ENCODE data around the gene MAPK7. TPM values are rescaled to one million over a fixed set of nuclear protein-coding genes. Genes with fewer than 3 reads are reported as not detected.

Gene MAPK7
- total and polyA plus RNA-seq, 4 donors, result 10.6 to 28.9 (median 21.3) TPM

DNA sequence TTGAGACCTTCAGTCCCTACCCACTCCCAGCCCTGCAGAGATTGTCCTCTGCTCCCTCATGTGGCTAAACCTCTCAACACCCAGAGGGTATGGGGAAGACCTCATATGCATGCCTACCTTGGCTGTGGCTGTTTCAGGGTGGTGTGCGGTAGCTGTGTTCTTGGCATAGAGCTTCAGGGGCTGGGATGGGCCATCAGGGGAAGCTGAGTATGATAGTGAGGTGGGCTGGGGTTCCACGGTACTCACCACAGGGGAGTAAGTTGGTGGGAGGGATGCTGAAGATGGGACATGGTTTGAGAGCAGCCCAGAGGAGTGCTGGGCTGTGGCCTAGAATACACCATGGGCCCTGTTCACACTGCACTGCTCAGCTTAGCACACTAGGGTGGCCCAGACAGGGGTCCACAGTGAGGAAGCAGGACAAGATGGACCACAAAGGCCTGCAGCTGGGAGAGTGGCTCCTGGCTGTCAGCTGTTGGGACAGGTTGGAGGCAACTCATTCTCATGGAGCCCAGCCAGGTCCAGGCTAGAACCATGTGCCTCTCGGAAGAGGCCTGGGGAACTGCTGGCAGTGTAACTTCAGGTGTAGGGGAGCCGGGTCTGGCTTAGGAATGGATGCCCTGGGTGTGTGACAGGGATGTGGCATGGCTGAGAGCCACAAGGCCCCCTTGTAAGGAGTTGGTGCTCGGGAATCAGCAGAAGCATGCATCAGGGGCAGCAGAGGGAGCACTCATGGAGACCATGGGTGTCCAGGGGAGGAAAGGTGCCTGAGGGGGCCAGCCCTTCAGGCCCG is 5.6 kb downstream of the MAPK7 start:
- Histone ChIP-seq H3K27ac (ENCODE audit: low read depth, low read length) (peak overlapping the region; percentile 4), H3K27me3 (ENCODE audit: control insufficient read depth, insufficient read depth, low read length) (no peaks in the 10 kb centered on the region), H3K9me3 (ENCODE audit: control insufficient read depth, insufficient read depth, low read length) (no peaks in the 10 kb centered on the region), H3K36me3 (ENCODE audit: control insufficient read depth, insufficient read depth, low read length) (peaks cover 66% of the 10 kb centered on the region), H3K4me3 (ENCODE audit: low read depth, low read length) (no peak overlapping the region), H3K4me1 (ENCODE audit: control insufficient read depth, insufficient read depth, low read length) (peaks cover 65% of the 10 kb centered on the region)
- 93% methylated on average over 6 of the region's 6 CpGs for WGBS (ENCODE audit: insufficient coverage)
- no peak for DNase-seq (ENCODE audit: low read depth in 4 of 6, low spot score in 6 of 6)

DNA sequence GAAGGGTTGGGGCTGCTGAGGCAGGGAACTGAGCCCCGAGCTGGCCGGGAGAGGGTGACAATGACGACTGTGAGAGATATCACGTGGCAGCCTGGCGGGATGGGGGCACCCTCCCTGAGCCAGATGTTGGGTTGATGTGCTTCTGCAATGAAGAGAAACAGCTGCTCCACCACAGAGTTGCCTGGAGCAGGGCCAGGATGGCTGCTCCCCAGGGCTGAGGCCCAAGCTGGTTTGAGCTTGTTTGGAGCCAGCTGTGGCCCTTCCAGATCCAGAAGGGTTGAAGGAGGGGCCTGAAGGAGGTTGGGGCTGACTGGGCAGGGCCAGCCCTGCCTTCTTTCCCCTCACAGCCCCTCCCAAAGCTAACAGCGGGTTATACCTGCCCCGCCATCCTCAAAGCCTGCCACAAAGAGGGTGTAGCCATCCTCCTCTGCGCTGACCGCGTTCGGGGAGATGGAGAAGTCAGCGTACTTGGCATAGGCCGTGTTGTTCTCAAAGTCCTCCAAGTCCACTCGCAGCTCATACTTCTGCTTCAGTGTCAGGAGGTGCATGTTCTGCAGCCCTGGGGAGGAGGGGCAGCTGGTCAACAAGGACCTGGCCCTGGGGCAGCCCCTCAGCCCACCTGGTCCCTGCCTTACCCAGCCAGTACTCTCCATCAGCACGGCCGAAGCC is 6.6 kb downstream of the MAPK7 start:
- Histone ChIP-seq H3K4me3 (ENCODE audit: low read depth, low read length) (no peak overlapping the region), H3K4me1 (ENCODE audit: control insufficient read depth, insufficient read depth, low read length) (peaks cover 55% of the 10 kb centered on the region), H3K27ac (ENCODE audit: low read depth, low read length) (peak overlapping the region; percentile 4), H3K27me3 (ENCODE audit: control insufficient read depth, insufficient read depth, low read length) (no peaks in the 10 kb centered on the region), H3K9me3 (ENCODE audit: control insufficient read depth, insufficient read depth, low read length) (no peaks in the 10 kb centered on the region), H3K36me3 (ENCODE audit: control insufficient read depth, insufficient read depth, low read length) (peaks cover 58% of the 10 kb centered on the region)
- WGBS (ENCODE audit: insufficient coverage), result 62% methylated on average over 15 of the region's 16 CpGs
- peak in 2 of 6 donors; percentile 68 to 82 for DNase-seq (ENCODE audit: low read depth in 4 of 6, low spot score in 6 of 6)

GRCh38 chr17:19385521-19385983 is 7.3 kb downstream of the MAPK7 start:
- no peak overlapping the region for H3K27ac ChIP-seq (ENCODE audit: low read depth, low read length)
- H3K4me3 ChIP-seq (ENCODE audit: low read depth, low read length), result no peak overlapping the region
- no peak for DNase-seq (ENCODE audit: low read depth in 4 of 6, low spot score in 6 of 6)
- no peaks in the 10 kb centered on the region for H3K27me3 ChIP-seq (ENCODE audit: control insufficient read depth, insufficient read depth, low read length)
- peaks cover 52% of the 10 kb centered on the region for H3K36me3 ChIP-seq (ENCODE audit: control insufficient read depth, insufficient read depth, low read length)
- 92% methylated on average over 5 of the region's 9 CpGs for WGBS (ENCODE audit: insufficient coverage)
- peaks cover 55% of the 10 kb centered on the region for H3K4me1 ChIP-seq (ENCODE audit: control insufficient read depth, insufficient read depth, low read length)
- no peaks in the 10 kb centered on the region for H3K9me3 ChIP-seq (ENCODE audit: control insufficient read depth, insufficient read depth, low read length)

DNA sequence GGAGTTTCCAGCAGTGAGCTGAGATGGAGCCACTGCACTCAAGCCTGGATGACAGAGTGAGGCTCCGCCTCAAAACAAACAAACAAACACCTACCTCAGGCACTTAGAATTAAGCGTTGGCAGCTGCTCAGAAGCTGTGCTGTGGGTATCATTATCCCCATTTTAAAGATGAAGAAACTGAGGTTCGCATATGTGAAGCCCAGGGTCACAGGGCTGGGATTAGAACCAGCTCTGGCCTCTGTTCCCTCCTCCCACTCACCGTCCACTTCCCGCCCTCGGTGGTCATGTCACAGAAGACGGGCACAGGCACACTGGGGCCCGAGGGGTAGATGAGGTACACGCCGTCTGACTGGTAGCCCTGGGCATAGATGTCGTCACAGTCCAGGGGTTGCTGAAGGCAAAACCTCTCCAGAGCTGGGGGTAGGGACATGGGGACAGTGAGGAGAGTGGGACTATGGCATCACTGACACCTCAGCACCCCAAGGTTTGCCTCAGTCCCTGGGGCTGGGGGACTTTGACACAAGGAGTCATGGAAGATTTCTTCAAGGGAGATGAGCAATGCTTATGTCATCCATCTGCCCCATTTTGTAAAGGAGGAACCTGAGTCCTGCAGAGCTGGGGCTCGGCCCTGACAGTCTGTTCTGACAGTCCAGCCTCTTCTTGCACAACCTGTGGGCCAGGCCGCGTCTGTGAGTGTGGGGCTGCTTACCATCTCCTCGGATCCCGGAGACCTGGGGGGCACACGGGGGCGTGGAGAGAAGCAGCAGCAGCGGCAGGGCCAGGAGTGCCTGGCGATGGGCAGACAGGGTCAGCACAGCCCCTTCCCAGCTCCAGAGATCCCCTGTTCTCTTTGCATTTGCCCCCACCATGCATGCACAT is 8.0 kb downstream of the MAPK7 start:
- no peak for DNase-seq (ENCODE audit: low read depth in 4 of 6, low spot score in 6 of 6)
- Histone ChIP-seq H3K9me3 (ENCODE audit: control insufficient read depth, insufficient read depth, low read length) (no peaks in the 10 kb centered on the region), H3K4me3 (ENCODE audit: low read depth, low read length) (peak overlapping the region; percentile 26), H3K4me1 (ENCODE audit: control insufficient read depth, insufficient read depth, low read length) (peaks cover 55% of the 10 kb centered on the region), H3K27me3 (ENCODE audit: control insufficient read depth, insufficient read depth, low read length) (no peaks in the 10 kb centered on the region), H3K27ac (ENCODE audit: low read depth, low read length) (peak overlapping the region; percentile 71), H3K36me3 (ENCODE audit: control insufficient read depth, insufficient read depth, low read length) (peaks cover 44% of the 10 kb centered on the region)
- WGBS (ENCODE audit: insufficient coverage), result 44% methylated on average over 18 of the region's 20 CpGs

DNA sequence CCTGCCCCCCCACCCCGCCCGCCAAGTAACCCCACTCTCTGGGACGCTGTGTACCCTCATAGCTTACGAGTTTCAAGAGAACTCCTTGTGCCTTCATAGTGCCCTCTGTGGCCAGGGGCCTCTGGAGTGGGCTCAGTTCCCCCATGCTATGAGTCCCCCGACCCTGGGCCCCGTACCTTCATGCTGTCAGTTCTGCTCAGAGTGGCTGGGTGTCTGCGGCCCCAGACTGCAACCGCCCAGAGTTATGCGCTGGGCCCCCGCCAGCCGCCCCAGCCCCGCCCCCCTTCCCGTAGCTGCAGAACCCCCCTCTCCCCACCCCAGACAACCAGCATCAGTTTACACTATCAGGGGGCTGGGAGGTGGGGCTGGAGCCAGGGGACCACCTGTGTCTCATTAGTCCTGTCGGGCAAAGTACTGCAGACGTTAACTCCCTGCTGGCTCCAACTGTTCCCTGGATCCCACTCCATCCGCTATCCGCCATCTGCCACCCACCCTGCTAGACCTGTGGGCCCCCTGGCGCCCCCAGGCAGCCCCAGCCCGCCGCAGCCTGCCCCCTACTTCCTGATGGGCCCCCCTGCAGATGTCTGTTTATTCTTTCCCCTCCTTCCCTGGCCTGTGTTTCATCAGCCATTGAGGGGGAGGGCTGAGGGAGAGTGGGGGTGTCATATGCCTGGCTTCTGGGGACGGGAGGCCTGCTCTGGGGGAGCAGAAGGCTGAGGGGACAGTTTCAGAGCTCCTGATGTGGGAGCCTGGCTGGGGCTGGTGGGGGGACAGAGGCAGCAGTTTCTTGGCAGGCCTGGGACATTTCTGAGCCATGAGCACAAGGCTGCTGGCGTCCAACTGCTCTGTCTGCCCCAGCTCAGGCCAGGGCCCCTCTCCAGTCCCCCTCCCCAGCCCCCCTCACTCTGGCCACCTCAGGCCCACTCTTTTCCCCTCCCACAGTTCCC is 8.9 kb downstream of the MAPK7 start, which contains the start of gene MFAP4:
Gene MFAP4, minus strand, starts transcription at position 217 of the 947 bp plus-strand sequence. Its CDS starts 35 bp downstream, at position 182.
- 11% methylated on average over 14 of the region's 22 CpGs for WGBS (ENCODE audit: insufficient coverage)
- H3K4me3 ChIP-seq (ENCODE audit: low read depth, low read length), result peak within 1 kb of the TSS; percentile 26
- no peaks in the 10 kb centered on the region for H3K27me3 ChIP-seq (ENCODE audit: control insufficient read depth, insufficient read depth, low read length)
- peaks cover 35% of the 10 kb centered on the region for H3K36me3 ChIP-seq (ENCODE audit: control insufficient read depth, insufficient read depth, low read length)
- peak within 1 kb of the TSS; percentile 87 for H3K27ac ChIP-seq (ENCODE audit: low read depth, low read length)
- H3K4me1 ChIP-seq (ENCODE audit: control insufficient read depth, insufficient read depth, low read length), result peaks cover 51% of the 10 kb centered on the region
- H3K9me3 ChIP-seq (ENCODE audit: control insufficient read depth, insufficient read depth, low read length), result no peaks in the 10 kb centered on the region
- peak in 4 of 6 donors; percentile 53 to 92 (median 68) for DNase-seq (ENCODE audit: low read depth in 4 of 6, low spot score in 6 of 6)

GRCh38 chr17:19387921-19388521 is 9.7 kb downstream of the MAPK7 start:
- DNase-seq (ENCODE audit: low read depth in 4 of 6, low spot score in 6 of 6), result peak in 2 of 6 donors; percentile 35 to 84
- no peak overlapping the region for H3K4me3 ChIP-seq (ENCODE audit: low read depth, low read length)
- no peaks in the 10 kb centered on the region for H3K9me3 ChIP-seq (ENCODE audit: control insufficient read depth, insufficient read depth, low read length)
- peaks cover 44% of the 10 kb centered on the region for H3K4me1 ChIP-seq (ENCODE audit: control insufficient read depth, insufficient read depth, low read length)
- H3K27me3 ChIP-seq (ENCODE audit: control insufficient read depth, insufficient read depth, low read length), result no peaks in the 10 kb centered on the region
- H3K27ac ChIP-seq (ENCODE audit: low read depth, low read length), result peak overlapping the region; percentile 87
- peaks cover 27% of the 10 kb centered on the region for H3K36me3 ChIP-seq (ENCODE audit: control insufficient read depth, insufficient read depth, low read length)
- WGBS (ENCODE audit: insufficient coverage), result 67% methylated on average over 1 of the region's 2 CpGs

DNA sequence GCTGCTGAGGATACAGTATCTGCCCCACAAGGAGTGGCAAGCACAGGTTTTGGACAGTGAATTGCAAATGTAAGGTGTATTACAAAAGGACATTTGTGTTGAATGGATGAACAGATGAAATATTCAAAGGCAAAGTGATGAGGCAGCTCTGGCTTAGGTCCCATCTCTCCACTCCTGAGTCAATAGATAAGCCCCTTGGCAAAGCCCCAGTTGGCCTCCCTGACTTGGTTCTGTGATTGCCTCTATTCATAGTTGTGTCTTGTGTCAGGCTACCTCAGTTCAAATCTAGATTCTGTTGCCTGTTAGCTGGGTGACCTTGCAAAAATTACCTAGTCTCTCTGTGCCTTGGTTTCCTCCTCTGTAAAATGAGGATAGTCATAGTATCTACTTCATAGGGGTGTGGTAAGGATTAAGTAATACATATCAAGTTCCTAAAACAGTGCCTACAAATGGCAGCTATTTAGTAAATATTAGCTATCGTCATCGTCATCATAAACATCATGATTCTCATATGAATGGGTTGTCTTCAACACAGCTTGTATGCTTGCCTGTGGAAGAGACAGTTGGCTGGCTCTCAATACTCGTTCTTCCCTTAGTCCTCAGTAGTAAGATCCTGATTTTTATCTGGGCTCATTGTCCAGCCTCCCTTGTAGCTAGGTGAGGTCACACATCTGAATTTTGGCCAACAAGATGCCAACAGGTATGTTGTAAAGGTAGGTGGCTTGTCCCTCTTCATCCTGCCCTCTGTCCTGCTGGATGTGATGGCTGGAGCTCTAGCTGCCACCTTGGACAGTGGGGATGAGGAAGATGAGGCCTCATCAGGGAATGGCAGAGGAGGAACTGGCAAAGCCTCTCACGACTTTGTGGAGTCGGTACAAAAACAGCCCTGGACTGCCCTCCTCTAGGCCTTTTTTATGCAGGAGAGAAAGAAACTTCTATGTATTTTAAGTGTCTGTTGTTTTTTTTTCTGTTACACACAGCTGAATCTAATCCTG is 10.8 kb downstream of the MAPK7 start:
- 100% methylated on average over 1 of the region's 5 CpGs for WGBS (ENCODE audit: insufficient coverage)
- no peak overlapping the region for H3K4me3 ChIP-seq (ENCODE audit: low read depth, low read length)

DNA sequence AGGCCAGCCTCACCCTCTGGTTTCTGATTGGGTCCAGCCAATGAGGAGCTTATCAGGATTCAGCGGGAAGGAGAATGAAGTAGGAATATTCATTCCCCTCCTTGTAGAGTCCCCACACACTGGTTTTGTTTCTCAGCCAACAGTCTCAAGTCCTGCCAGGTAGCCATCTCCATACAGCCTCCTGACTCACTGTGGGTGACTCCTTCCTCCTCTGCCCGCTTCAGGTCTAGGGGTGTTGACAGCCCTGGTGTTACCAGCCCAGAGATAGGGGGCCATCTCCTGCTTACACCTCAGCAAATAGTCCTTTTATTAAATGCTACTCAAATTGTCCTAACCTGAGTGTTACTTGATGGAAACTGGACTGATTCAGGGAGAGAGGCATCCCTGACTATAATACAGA is 12.7 kb downstream of the MAPK7 start:
- no peak for DNase-seq (ENCODE audit: low read depth in 4 of 6, low spot score in 6 of 6)
- WGBS (ENCODE audit: insufficient coverage), result 80% methylated on average over 2 of the region's 2 CpGs
- H3K4me1 ChIP-seq (ENCODE audit: control insufficient read depth, insufficient read depth, low read length), result peaks cover 26% of the 10 kb centered on the region

More for the DNA sequence above, 10.8 kb downstream of the MAPK7 start:
- Histone ChIP-seq H3K27me3 (ENCODE audit: control insufficient read depth, insufficient read depth, low read length) (no peaks in the 10 kb centered on the region), H3K27ac (ENCODE audit: low read depth, low read length) (no peak overlapping the region), H3K4me1 (ENCODE audit: control insufficient read depth, insufficient read depth, low read length) (peaks cover 41% of the 10 kb centered on the region), H3K36me3 (ENCODE audit: control insufficient read depth, insufficient read depth, low read length) (peaks cover 16% of the 10 kb centered on the region), H3K9me3 (ENCODE audit: control insufficient read depth, insufficient read depth, low read length) (no peaks in the 10 kb centered on the region)
- no peak for DNase-seq (ENCODE audit: low read depth in 4 of 6, low spot score in 6 of 6)

More for the DNA sequence above, 12.7 kb downstream of the MAPK7 start:
- Histone ChIP-seq H3K4me3 (ENCODE audit: low read depth, low read length) (no peak overlapping the region), H3K27me3 (ENCODE audit: control insufficient read depth, insufficient read depth, low read length) (no peaks in the 10 kb centered on the region), H3K27ac (ENCODE audit: low read depth, low read length) (no peak overlapping the region), H3K9me3 (ENCODE audit: control insufficient read depth, insufficient read depth, low read length) (no peaks in the 10 kb centered on the region), H3K36me3 (ENCODE audit: control insufficient read depth, insufficient read depth, low read length) (no peaks in the 10 kb centered on the region)

Measured in spinal cord (tissue), 10 donors.